Eye (tissue), 1 donor: ENCODE results near the gene G2E3.
"Not testable (repeated sequence)": the region's sequence is repeated elsewhere in the genome, so short reads cannot be mapped to it uniquely, and the experiment has no call there.

ENCODE experiments used
- DNase-seq: peaks from one replicate; pipeline ENCODE4 v3.0.0-alpha.2; 2015

The G2E3 gene

GRCh38 chr14:30560581-30560980 lies 1.6 kb downstream of the G2E3 start:
- no peak for DNase-seq

GRCh38 chr14:30564235-30564867 lies 5.4 kb downstream of the G2E3 start:
- no peak for DNase-seq

GRCh38 chr14:30564868-30565248 lies 5.9 kb downstream of the G2E3 start:
- DNase-seq = no peak

- no peak for DNase-seq
These were observed 10.4 kb downstream of the G2E3 start for GRCh38 chr14:30569216-30569902.

- DNase-seq = no peak
These were observed 10.9 kb downstream of the G2E3 start for GRCh38 chr14:30569903-30570226.

- DNase-seq = no peak
These were observed 13.3 kb downstream of the G2E3 start for GRCh38 chr14:30572237-30572636.

GRCh38 chr14:30572771-30573170 lies 13.8 kb downstream of the G2E3 start:
- DNase-seq = no peak

GRCh38 chr14:30573226-30573814 lies 14.4 kb downstream of the G2E3 start:
- DNase-seq = no peak

- DNase-seq = no peak
These were observed 15.0 kb downstream of the G2E3 start for GRCh38 chr14:30573966-30574365.

GRCh38 chr14:30574777-30575176 lies 15.8 kb downstream of the G2E3 start:
- not testable (repeated sequence) for DNase-seq

GRCh38 chr14:30576333-30576732 lies 17.4 kb downstream of the G2E3 start:
- DNase-seq = not testable (repeated sequence)

GRCh38 chr14:30580616-30581282 lies 21.8 kb downstream of the G2E3 start:
- DNase-seq = no peak

- DNase-seq = no peak
These were observed 22.3 kb downstream of the G2E3 start for GRCh38 chr14:30581283-30581625.

- no peak for DNase-seq
These were observed 23.4 kb downstream of the G2E3 start for GRCh38 chr14:30582376-30582775.

- no peak for DNase-seq
These were observed 25.2 kb downstream of the G2E3 start for GRCh38 chr14:30584058-30584630.

GRCh38 chr14:30585204-30585603 lies 26.2 kb downstream of the G2E3 start:
- DNase-seq = peak; percentile 20

- no peak for DNase-seq
These were observed 28.2 kb downstream of the G2E3 start for GRCh38 chr14:30587141-30587540.

- DNase-seq = no peak
These were observed 29.9 kb downstream of the G2E3 start for GRCh38 chr14:30588873-30589272.

GRCh38 chr14:30596935-30597334 lies 38.0 kb downstream of the G2E3 start:
- DNase-seq = no peak

GRCh38 chr14:30597504-30597903 lies 38.5 kb downstream of the G2E3 start:
- no peak for DNase-seq

- DNase-seq = no peak
These were observed 42.3 kb downstream of the G2E3 start for GRCh38 chr14:30600922-30601918.

GRCh38 chr14:30603402-30603801 lies 44.4 kb downstream of the G2E3 start:
- DNase-seq = no peak
